ENCODE results near the gene COL15A1. TPM values are rescaled to one million over a fixed set of nuclear protein-coding genes. Genes with fewer than 3 reads are reported as not detected.

The COL15A1 gene
- total and polyA plus RNA-seq, 2 of the 8 experiments (the other 6 are each of a cell fraction or from before 2014, with no cell fraction given): 0.12 to 0.15 TPM

- Histone ChIP-seq H3K14ac (ENCODE audit: insufficient read length) (no peak overlapping the region), H4K8ac (ENCODE audit: extremely low read depth, insufficient read depth, low read length) (no peak overlapping the region), H2BK12ac (ENCODE audit: low read depth, low read length) (no peak overlapping the region), H3K23me2 (ENCODE audit: low read depth, low read length) (no peaks in the 10 kb centered on the region), H3K4me1 (replicated peaks in 1 of 4; ENCODE audit: control insufficient read depth in 3 of 4, insufficient read depth in 4 of 4, low read length in 3 of 4) (no peaks in the 10 kb centered on the region), H2BK120ac (replicated peaks; ENCODE audit: low read depth, low read length) (no peak overlapping the region), H3K9ac (replicated peaks in 1 of 4; ENCODE audit: extremely low read depth in 1 of 4, low read depth in 3 of 4, low read length in 3 of 4) (no peak overlapping the region), H2AFZ (ENCODE audit: low read length) (no peak overlapping the region), H4K91ac (replicated peaks; ENCODE audit: insufficient read length, low read length) (no peak overlapping the region), H3K23ac (ENCODE audit: insufficient read length) (no peak overlapping the region), H2AK5ac (ENCODE audit: low read depth, low read length) (no peak overlapping the region), H3K79me1 (ENCODE audit: low read depth, low read length) (0 out of 2 replicates have a peak, but pooled peaks cover 2% of the 10 kb centered on the region), H3K27me3 (replicated peaks in 1 of 4; ENCODE audit: control insufficient read depth in 3 of 4, extremely low read depth in 1 of 4, insufficient read depth in 3 of 4, low read length in 3 of 4) (no peaks in the 10 kb centered on the region), H3K56ac (replicated peaks; ENCODE audit: insufficient read length, low read depth, low read length) (no peak overlapping the region), H4K20me1 (replicated peaks in 1 of 2; ENCODE audit: control insufficient read depth in 1 of 2, insufficient read depth in 2 of 2, low read length in 2 of 2) (no peaks in the 10 kb centered on the region), H3K36me3 (ENCODE audit: control insufficient read depth in 2 of 4, insufficient read depth in 4 of 4, low read length in 3 of 4) (no peaks in the 10 kb centered on the region), H2BK15ac (ENCODE audit: low read length) (no peak overlapping the region), H3K27ac (ENCODE audit: low read depth, low read length) (no peak overlapping the region), H3K4ac (replicated peaks; ENCODE audit: insufficient read length, low read depth, low read length) (no peak overlapping the region), H3K79me2 (ENCODE audit: control insufficient read depth in 1 of 2, insufficient read depth in 2 of 2, low read length in 2 of 2) (no peaks in the 10 kb centered on the region), H3K4me3 (ENCODE audit: extremely low read depth in 1 of 4, insufficient read depth in 2 of 4, low read depth in 3 of 4, low read length in 4 of 4) (no peak overlapping the region), H4K5ac (ENCODE audit: insufficient read length, low read depth, low read length) (no peak overlapping the region), H3K9me3 (ENCODE audit: insufficient read depth in 2 of 2, low read depth in 1 of 2, low read length in 1 of 2) (no peaks in the 10 kb centered on the region), H2BK20ac (ENCODE audit: low read length) (no peak overlapping the region), H3K18ac (ENCODE audit: extremely low read depth, low read length) (no peak overlapping the region), H3K4me2 (ENCODE audit: insufficient read depth in 1 of 2, low read depth in 2 of 2, low read length in 2 of 2) (no peak overlapping the region), H2BK5ac (ENCODE audit: low read depth, low read length) (no peak overlapping the region)
- TF ChIP-seq CEBPB (IDR thresholded peaks at IDR 0.05; ENCODE audit: low read depth, low read length): no peak
- TF ChIP-seq POU5F1 (IDR thresholded peaks at IDR 0.05; ENCODE audit: low read depth, low read length): no peak
- no peak for TF ChIP-seq PHF8 (conservative IDR thresholded peaks at IDR 0.05; ENCODE audit: low read depth, low read length)
- no peak for TF ChIP-seq CBX5 (IDR thresholded peaks at IDR 0.05; ENCODE audit: low read depth, low read length)
- no peak for TF ChIP-seq MAFK (IDR thresholded peaks at IDR 0.05; ENCODE audit: low read depth, low read length)
- no peak for TF ChIP-seq HDAC6 (IDR thresholded peaks at IDR 0.05; ENCODE audit: low read depth, low read length)
- no peak for TF ChIP-seq E2F6 (IDR thresholded peaks at IDR 0.05)
- no peak for TF ChIP-seq CHD2 (IDR thresholded peaks at IDR 0.05; ENCODE audit: low read length)
- ChIA-PET CTCF (ENCODE audit: partially characterized antibody) (interaction anchor here (1.5 kb wide), 1 partner anchor 13 kb away, joined by 5 read pairs; no protein-coding TSS in a partner anchor), POLR2A (ENCODE audit: partially characterized antibody) (no interaction called here)
- no peak for DNase-seq (ENCODE audit: low read depth in 1 of 2, low spot score in 2 of 2)
- 85% methylated on average over 3 of the region's 3 CpGs; no CpG with 5 or more reads in 1 of the 2 experiments for WGBS, 2 experiments (ENCODE audit: extremely low coverage in 1 of 2, insufficient coverage in 1 of 2, insufficient read length in 1 of 2, insufficient replicate concordance in 2 of 2, low coverage in 1 of 2, low lambda C conversion rate in 2 of 2, missing lambda C conversion rate in 1 of 2)
- no peak for FAIRE-seq
Measured at GRCh38 chr9:99030092-99030511, 86.4 kb downstream of the COL15A1 start.

Measured in H1 (cell line).